Prostate gland (tissue), 2 donors: Measurements from ENCODE around the gene CENPP. TPM values are rescaled to one million over a fixed set of nuclear protein-coding genes. Genes with fewer than 3 reads are reported as not detected.

Experiments
- DNase-seq: peaks from one replicate; pipeline ENCODE4 v3.0.0-alpha.2; 2019; ENCODE audit warnings: low spot score
- H3K27ac ChIP-seq, 2 donors: fragments of 200-600 bp; sonication (generic); 2 replicates each; pipeline ENCODE4 v1.5.1; 2017 to 2019
- H3K27me3 ChIP-seq: fragments of 200-600 bp; sonication (generic); replicated peaks from 2 replicates; pipeline ENCODE4 v1.5.1; 2019; ENCODE audit not compliant: insufficient read depth
- H3K36me3 ChIP-seq, 2 donors: fragments of 200-600 bp; sonication (generic); 1 replicate in 1 of 2; 2 replicates in 1 of 2; pipeline versions ENCODE4 v1.5.1 to v1.8.1; 2017 to 2019
- H3K4me1 ChIP-seq: fragments of 200-600 bp; sonication (generic); replicated peaks from 2 replicates; pipeline ENCODE4 v1.5.1; 2019
- H3K4me3 ChIP-seq, 2 donors: fragments of 200-600 bp; sonication (generic); 2 replicates each; pipeline ENCODE4 v1.5.1; 2017 to 2019
- H3K9me3 ChIP-seq: fragments of 200-600 bp; sonication (generic); 2 replicates; pipeline ENCODE4 v1.5.1; 2017
- CTCF ChIP-seq, 4 experiments: fragments of 200-600 bp in 2 of 4; fragments of 450-650 bp in 2 of 4; sonication (generic) in 2 of 4; IDR thresholded peaks; 1 replicate in 3 of 4; 2 replicates in 1 of 4; pipeline ENCODE4 v1.5.1; 2016 to 2019; ENCODE audit warnings: antibody characterized with exemption in 4 of 4, mild to moderate bottlenecking in 2 of 4, moderate library complexity in 2 of 4
- POLR2A ChIP-seq: fragments of 450-650 bp; IDR thresholded peaks from one replicate; pipeline ENCODE4 v1.6.1; 2016; ENCODE audit warnings: antibody characterized with exemption, mild to moderate bottlenecking
- POLR2AphosphoS5 ChIP-seq: sonication (generic); formaldehyde crosslinking; IDR thresholded peaks from one replicate; pipeline ENCODE4 v1.6.1; 2017; ENCODE audit warnings: antibody characterized with exemption
- WGBS: methylation state at CpG from one replicate; pipeline ENCODE4 v1.1.5; 2018; 5-methylcytosine and 5-hydroxymethylcytosine counted together
- intact Hi-C: fragments of 100-400 bp; cut with DNase I; formaldehyde crosslinking; loops from one replicate; pipeline ENCODE4 v1.14.2; 2022
- total RNA-seq, 2 donors: library from RNA; depleted of rRNA; stranded (reverse); fragments of >200 nt; gene quantifications; one replicate each; pipeline ENCODE4 v1.1.0, GENCODE V29; 2016

CENPP gene
- total RNA-seq, 2 donors from 2014 or later: 1.4 to 21.5 TPM

- H3K4me1 ChIP-seq: peaks cover 7% of the 10 kb centered on the region
- 26% methylated on average over 2 of the region's 2 CpGs for WGBS
- H3K36me3 ChIP-seq: no peaks in the 10 kb centered on the region
- intact Hi-C loops: no loop called here
- no peaks in the 10 kb centered on the region for H3K27me3 ChIP-seq
- DNase-seq: peak; percentile 39
- H3K27ac ChIP-seq: peak overlapping the region; percentile 2 to 48
- no peaks in the 10 kb centered on the region for H3K9me3 ChIP-seq
- TF ChIP-seq POLR2AphosphoS5: peak; percentile 42
- no peak for TF ChIP-seq CTCF (IDR thresholded peaks at IDR 0.05)
- H3K4me3 ChIP-seq: no peak overlapping the region
Measured at GRCh38 chr9:92480291-92480771, 154.6 kb downstream of the CENPP start.

- TF ChIP-seq POLR2A (no peak), POLR2AphosphoS5 (no peak), CTCF (IDR thresholded peaks at IDR 0.05) (no peak)
- H3K27me3 ChIP-seq: no peaks in the 10 kb centered on the region
- 45% methylated on average over 2 of the region's 2 CpGs for WGBS
- H3K4me1 ChIP-seq: peaks cover 7% of the 10 kb centered on the region
- no peaks in the 10 kb centered on the region for H3K36me3 ChIP-seq
- H3K27ac ChIP-seq: peak overlapping the region; percentile 2 to 48
- intact Hi-C loops: no loop called here
- H3K4me3 ChIP-seq: no peak overlapping the region
- no peaks in the 10 kb centered on the region for H3K9me3 ChIP-seq
- no peak for DNase-seq
Measured at GRCh38 chr9:92480986-92481633, 155.4 kb downstream of the CENPP start.

- Histone ChIP-seq H3K4me1 (peaks cover 7% of the 10 kb centered on the region), H3K36me3 (no peaks in the 10 kb centered on the region), H3K27ac (peak within 1 kb of the TSS; percentile 2 to 48), H3K27me3 (no peaks in the 10 kb centered on the region), H3K9me3 (no peaks in the 10 kb centered on the region), H3K4me3 (no peak within 1 kb of the TSS)
- intact Hi-C loops: no loop called here
- DNase-seq: no peak
- 47% methylated on average over 3 of the region's 3 CpGs for WGBS
- no peak for TF ChIP-seq POLR2AphosphoS5
- TF ChIP-seq CTCF (IDR thresholded peaks at IDR 0.05): no peak
- TF ChIP-seq POLR2A: no peak
Measured at GRCh38 chr9:92482329-92482728, 156.6 kb downstream of the CENPP start, which contains the start of gene ASPN. Gene ASPN (minus strand): TSS chr9:92482506.

GRCh38 chr9:92482805-92483204 is 157.1 kb downstream of the CENPP start:
- intact Hi-C loops: no loop called here
- H3K4me3 ChIP-seq: no peak overlapping the region
- H3K9me3 ChIP-seq: no peaks in the 10 kb centered on the region
- TF ChIP-seq POLR2A (no peak), POLR2AphosphoS5 (no peak)
- no peaks in the 10 kb centered on the region for H3K36me3 ChIP-seq
- no peak overlapping the region for H3K27ac ChIP-seq
- no peak for DNase-seq
- no peaks in the 10 kb centered on the region for H3K27me3 ChIP-seq
- H3K4me1 ChIP-seq: peaks cover 7% of the 10 kb centered on the region

- Histone ChIP-seq H3K36me3 (no peaks in the 10 kb centered on the region), H3K9me3 (no peaks in the 10 kb centered on the region), H3K27me3 (no peaks in the 10 kb centered on the region), H3K27ac (no peak overlapping the region), H3K4me1 (peaks cover 7% of the 10 kb centered on the region), H3K4me3 (no peak overlapping the region)
- 88% methylated on average over 5 of the region's 5 CpGs for WGBS
- no peak for TF ChIP-seq POLR2AphosphoS5
- no peak for TF ChIP-seq POLR2A
- no peak for TF ChIP-seq CTCF (IDR thresholded peaks at IDR 0.05)
- no peak for DNase-seq
- intact Hi-C loops: no loop called here
Measured at GRCh38 chr9:92483627-92484545, 158.1 kb downstream of the CENPP start.
